ENCODE data around the gene ARL6. TPM values are rescaled to one million over a fixed set of nuclear protein-coding genes. Genes with fewer than 3 reads are reported as not detected.

The ARL6 gene
- total RNA-seq, 1 experiment from 2014 or later = 7.1 TPM

DNA sequence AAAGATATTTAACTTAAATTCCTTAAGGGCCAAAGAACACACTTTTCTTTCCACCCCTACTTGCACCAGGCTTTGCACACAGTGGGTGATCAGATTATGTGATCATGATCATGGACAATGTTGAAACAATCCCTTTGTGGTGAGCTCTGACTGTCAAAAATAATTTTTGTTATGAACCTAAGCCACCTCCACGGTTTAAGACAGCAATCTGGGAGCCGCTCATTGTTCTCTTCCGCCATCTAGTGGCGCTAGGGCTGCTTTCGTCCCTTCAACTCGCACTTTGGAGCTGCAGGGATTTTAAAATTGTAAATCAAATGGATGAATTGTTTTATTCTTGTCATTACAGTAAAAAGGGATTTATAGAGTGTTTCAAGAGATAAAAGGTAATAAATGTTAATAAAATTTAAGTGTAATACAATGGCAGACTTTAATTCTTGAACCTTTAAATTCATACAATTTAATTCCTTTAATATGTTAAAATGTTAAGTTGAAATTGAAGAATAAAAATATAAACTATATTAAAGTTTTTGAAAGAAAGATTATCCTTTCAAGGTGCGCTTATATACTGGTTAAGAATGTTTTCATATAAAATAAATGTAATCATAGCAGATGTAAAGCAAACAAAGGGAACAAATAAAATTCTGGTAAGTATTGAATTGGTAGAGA, 45.3 kb upstream of the ARL6 start:
- H3K27ac Mint-ChIP-seq = no peak overlapping the region
- Histone ChIP-seq H4K20me1 (ENCODE audit: control insufficient read depth, insufficient read depth, insufficient read length) (no peaks in the 10 kb centered on the region), H2BK120ac (ENCODE audit: low read depth, low read length, poor library complexity, severe bottlenecking) (no peak overlapping the region), H4K91ac (ENCODE audit: insufficient read length, low read depth, low read length) (no peak overlapping the region), H2AK5ac (ENCODE audit: insufficient read length, low read length) (no peak overlapping the region), H2BK12ac (ENCODE audit: insufficient read length, low read depth, low read length) (no peak overlapping the region), H3K79me1 (ENCODE audit: insufficient read depth, low read depth, low read length, poor library complexity, severe bottlenecking) (no peaks in the 10 kb centered on the region), H3K27me3 (ENCODE audit: insufficient read depth, low read length) (no peaks in the 10 kb centered on the region), H2BK20ac (ENCODE audit: low read depth, low read length, poor library complexity, severe bottlenecking) (no peak overlapping the region), H3K9me3 (ENCODE audit: control insufficient read depth, low read depth, low read length) (no peaks in the 10 kb centered on the region), H2BK5ac (ENCODE audit: insufficient read length, low read length) (no peak overlapping the region), H2AFZ (ENCODE audit: low read length) (peak overlapping the region; percentile 92), H3K18ac (ENCODE audit: insufficient read length, low read depth, low read length) (no peak overlapping the region), H3K23ac (ENCODE audit: insufficient read length, low read depth, low read length) (no peak overlapping the region), H3K14ac (ENCODE audit: insufficient read depth, low read length) (no peak overlapping the region), H4K8ac (replicated peaks; ENCODE audit: insufficient read length, low read depth, low read length) (no peak overlapping the region), H3K27ac (ENCODE audit: insufficient read length, low read depth, low read length) (no peak overlapping the region), H3K4me1 (ENCODE audit: insufficient read depth, low read length) (peaks cover 2% of the 10 kb centered on the region; the same call in 1 of the 2 replicates), H3K4me2 (ENCODE audit: insufficient read depth, insufficient read length, low read length) (no peak overlapping the region), H3K56ac (ENCODE audit: insufficient read length, low read depth, low read length) (no peak overlapping the region), H3K23me2 (ENCODE audit: insufficient read length, low read depth, low read length, poor library complexity, severe bottlenecking) (no peaks in the 10 kb centered on the region), H3T11ph (ENCODE audit: low read length) (no peak overlapping the region), H3K4ac (ENCODE audit: low read depth, low read length) (no peak overlapping the region), H4K5ac (ENCODE audit: insufficient read length, low read depth, low read length) (no peak overlapping the region), H3K79me2 (ENCODE audit: insufficient read depth, low read length) (no peaks in the 10 kb centered on the region), H2BK15ac (ENCODE audit: low read depth, low read length) (no peak overlapping the region), H3K9ac (ENCODE audit: extremely low read depth, insufficient read length, low read length) (no peak overlapping the region)
- H3K9me3 Mint-ChIP-seq = no peaks in the 10 kb centered on the region
- H3K27me3 Mint-ChIP-seq (ENCODE audit: low read depth) = no peaks in the 10 kb centered on the region
- TF ChIP-seq, protein P1, sequence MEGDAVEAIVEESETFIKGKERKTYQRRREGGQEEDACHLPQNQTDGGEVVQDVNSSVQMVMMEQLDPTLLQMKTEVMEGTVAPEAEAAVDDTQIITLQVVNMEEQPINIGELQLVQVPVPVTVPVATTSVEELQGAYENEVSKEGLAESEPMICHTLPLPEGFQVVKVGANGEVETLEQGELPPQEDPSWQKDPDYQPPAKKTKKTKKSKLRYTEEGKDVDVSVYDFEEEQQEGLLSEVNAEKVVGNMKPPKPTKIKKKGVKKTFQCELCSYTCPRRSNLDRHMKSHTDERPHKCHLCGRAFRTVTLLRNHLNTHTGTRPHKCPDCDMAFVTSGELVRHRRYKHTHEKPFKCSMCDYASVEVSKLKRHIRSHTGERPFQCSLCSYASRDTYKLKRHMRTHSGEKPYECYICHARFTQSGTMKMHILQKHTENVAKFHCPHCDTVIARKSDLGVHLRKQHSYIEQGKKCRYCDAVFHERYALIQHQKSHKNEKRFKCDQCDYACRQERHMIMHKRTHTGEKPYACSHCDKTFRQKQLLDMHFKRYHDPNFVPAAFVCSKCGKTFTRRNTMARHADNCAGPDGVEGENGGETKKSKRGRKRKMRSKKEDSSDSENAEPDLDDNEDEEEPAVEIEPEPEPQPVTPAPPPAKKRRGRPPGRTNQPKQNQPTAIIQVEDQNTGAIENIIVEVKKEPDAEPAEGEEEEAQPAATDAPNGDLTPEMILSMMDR (conservative IDR thresholded peaks at IDR 0.05) = peak; percentile 93
- H3K4me1 Mint-ChIP-seq = peaks cover 8 to 11% of the 10 kb centered on the region in 2 experiments
- H3K36me3 Mint-ChIP-seq (ENCODE audit: insufficient read depth in 1 of 3, low read depth in 3 of 3) = no peaks in the 10 kb centered on the region
- peak; percentile 54 for DNase-seq
- no CpG with 5 or more reads among the region's 7 CpGs for WGBS (ENCODE audit: extremely low coverage, insufficient read length, low lambda C conversion rate)
- no peak overlapping the region for H3K4me3 Mint-ChIP-seq
